Daoy (cell line): ENCODE results near the gene SPINK2. TPM values are rescaled to one million over a fixed set of nuclear protein-coding genes. Genes with fewer than 3 reads are reported as not detected.

Experiments used
- DNase-seq: peaks from one replicate; pipeline ENCODE4 v3.0.0-alpha.2; 2015; ENCODE audit warnings: low read depth
- total RNA-seq: library from RNA; depleted of rRNA; stranded (reverse); fragments of >200 nt; shearing (Covaris generic); gene quantifications from 2 replicates; pipeline ENCODE4 v1.2.3, GENCODE V29; 2014

Gene SPINK2
- total RNA-seq, 1 experiment from 2014 or later = not detected

GRCh38 chr4:56799824-56800756 is 21.4 kb downstream of the SPINK2 start:
- peak; percentile 74 for DNase-seq

GRCh38 chr4:56799161-56799759 is 22.2 kb downstream of the SPINK2 start:
- DNase-seq = no peak

- DNase-seq = no peak
Measured at GRCh38 chr4:56796211-56796610, 25.3 kb downstream of the SPINK2 start.

GRCh38 chr4:56791316-56791715 is 30.2 kb downstream of the SPINK2 start:
- DNase-seq = no peak

- DNase-seq = no peak
Measured at GRCh38 chr4:56790691-56791091, 30.8 kb downstream of the SPINK2 start.

- DNase-seq = no peak
Measured at GRCh38 chr4:56788081-56788480, 33.4 kb downstream of the SPINK2 start.

GRCh38 chr4:56787380-56787779 is 34.1 kb downstream of the SPINK2 start:
- DNase-seq = no peak

GRCh38 chr4:56786955-56787354 is 34.5 kb downstream of the SPINK2 start:
- DNase-seq = peak; percentile 28

- no peak for DNase-seq
Measured at GRCh38 chr4:56783986-56784385, 37.5 kb downstream of the SPINK2 start.

GRCh38 chr4:56782019-56782418 is 39.5 kb downstream of the SPINK2 start:
- no peak for DNase-seq

GRCh38 chr4:56773346-56773745 is 48.2 kb downstream of the SPINK2 start:
- no peak for DNase-seq

GRCh38 chr4:56772134-56772533 is 49.4 kb downstream of the SPINK2 start:
- DNase-seq = no peak

- no peak for DNase-seq
Measured at GRCh38 chr4:56768763-56769162, 52.7 kb downstream of the SPINK2 start.

GRCh38 chr4:56768316-56768715 is 53.2 kb downstream of the SPINK2 start:
- no peak for DNase-seq

- no peak for DNase-seq
Measured at GRCh38 chr4:56767567-56767966, 53.9 kb downstream of the SPINK2 start.

- DNase-seq = peak; percentile 7
Measured at GRCh38 chr4:56764775-56765174, 56.7 kb downstream of the SPINK2 start.

GRCh38 chr4:56764223-56764622 is 57.3 kb downstream of the SPINK2 start:
- no peak for DNase-seq

- no peak for DNase-seq
Measured at GRCh38 chr4:56762484-56763250, 58.8 kb downstream of the SPINK2 start.

GRCh38 chr4:56760183-56760582 is 61.3 kb downstream of the SPINK2 start:
- no peak for DNase-seq
